T-helper 9 cell (primary cell): Measurements from ENCODE around the gene CLEC18A.
"Not testable (repeated sequence)": the region's sequence is repeated elsewhere in the genome, so short reads cannot be mapped to it uniquely, and the experiment has no call there.

Experiments used
- DNase-seq: peaks from one replicate; pipeline ENCODE4 v3.0.0-alpha.2; 2020
- total RNA-seq, 2 donors: gene quantifications; one replicate each; lab custom pipeline; 2026; lab: John Stamatoyannopoulos, UW

The CLEC18A gene
- total RNA-seq: 0 to 0.56 reads per million in 2 donors

GRCh38 chr16:69951017-69951671 is at the start of gene CLEC18A:
Gene CLEC18A (plus strand): TSS chr16:69951334. CDS start chr16:69951367, 33 bp downstream.
- DNase-seq: not testable (repeated sequence)

- DNase-seq: no peak
Observed at GRCh38 chr16:69903865-69904415, 47.2 kb upstream of the CLEC18A start.

GRCh38 chr16:69904495-69905170 is 46.5 kb upstream of the CLEC18A start:
- no peak for DNase-seq

- DNase-seq: no peak
Observed at GRCh38 chr16:69905171-69905555, 46.0 kb upstream of the CLEC18A start.

GRCh38 chr16:69906838-69907401 is 44.2 kb upstream of the CLEC18A start:
- no peak for DNase-seq

GRCh38 chr16:69909043-69909442 is 42.1 kb upstream of the CLEC18A start:
- DNase-seq: no peak

- no peak for DNase-seq
Observed at GRCh38 chr16:69909760-69910159, 41.4 kb upstream of the CLEC18A start.

GRCh38 chr16:69910964-69911363 is 40.2 kb upstream of the CLEC18A start:
- no peak for DNase-seq

- DNase-seq: no peak
Observed at GRCh38 chr16:69916462-69916861, 34.7 kb upstream of the CLEC18A start.

- no peak for DNase-seq
Observed at GRCh38 chr16:69917311-69917710, 33.8 kb upstream of the CLEC18A start.

GRCh38 chr16:69917739-69918138 is 33.4 kb upstream of the CLEC18A start:
- DNase-seq: no peak

- DNase-seq: no peak
Observed at GRCh38 chr16:69918241-69918640, 32.9 kb upstream of the CLEC18A start.

- no peak for DNase-seq
Observed at GRCh38 chr16:69921127-69921526, 30.0 kb upstream of the CLEC18A start.

- DNase-seq: no peak
Observed at GRCh38 chr16:69922200-69922599, 28.9 kb upstream of the CLEC18A start.

GRCh38 chr16:69924041-69924775 is 26.9 kb upstream of the CLEC18A start:
- DNase-seq: no peak

- no peak for DNase-seq
Observed at GRCh38 chr16:69924777-69925191, 26.4 kb upstream of the CLEC18A start.

- no peak for DNase-seq
Observed at GRCh38 chr16:69925311-69925710, 25.8 kb upstream of the CLEC18A start.

GRCh38 chr16:69926241-69926640 is 24.9 kb upstream of the CLEC18A start:
- DNase-seq: no peak

GRCh38 chr16:69927056-69927757 is 23.9 kb upstream of the CLEC18A start:
- no peak for DNase-seq

- no peak for DNase-seq
Observed at GRCh38 chr16:69928856-69929400, 22.2 kb upstream of the CLEC18A start.

GRCh38 chr16:69929480-69929879 is 21.7 kb upstream of the CLEC18A start:
- DNase-seq: no peak

- peak; percentile 13 for DNase-seq
Observed at GRCh38 chr16:69930117-69930776, 20.9 kb upstream of the CLEC18A start.
